Lower leg skin (tissue), 4 donors: ENCODE results near the gene DLST. TPM values are rescaled to one million over a fixed set of nuclear protein-coding genes. Genes with fewer than 3 reads are reported as not detected.

Experiments used
- DNase-seq, 2 donors: peaks; one replicate each; pipeline ENCODE4 v3.0.0-alpha.2; 2019; ENCODE audit warnings: low spot score in 2 of 2
- H3K4me3 ChIP-seq: fragments of 200-600 bp; sonication (generic); 2 replicates; pipeline ENCODE4 v1.5.1; 2017; ENCODE audit warnings: mild to moderate bottlenecking, low read depth; ENCODE audit not compliant: poor library complexity, severe bottlenecking
- CTCF ChIP-seq, 3 donors: fragments of 450-650 bp; IDR thresholded peaks; one replicate each; pipeline ENCODE4 v1.5.1; 2016; ENCODE audit warnings: antibody characterized with exemption in 3 of 3, mild to moderate bottlenecking in 3 of 3, moderate library complexity in 2 of 3
- POLR2A ChIP-seq, 2 donors: fragments of 450-650 bp; IDR thresholded peaks; one replicate each; pipeline ENCODE4 v1.6.1; 2016 to 2017; ENCODE audit warnings: antibody characterized with exemption in 2 of 2, mild to moderate bottlenecking in 1 of 2, moderate library complexity in 1 of 2
- WGBS, 2 donors: methylation state at CpG; one replicate each; pipeline ENCODE4 v1.1.5; 2018; 5-methylcytosine and 5-hydroxymethylcytosine counted together
- intact Hi-C: fragments of 100-400 bp; cut with DNase I; formaldehyde crosslinking; loops from one replicate; pipeline ENCODE4 v1.15.0; 2023; ENCODE audit warnings: low total_unique reads
- total RNA-seq, 4 donors: library from RNA; depleted of rRNA; stranded (reverse); fragments of >200 nt; gene quantifications; one replicate each; pipeline ENCODE4 v1.1.0, GENCODE V29; 2016

The DLST gene
- total RNA-seq, 4 donors from 2014 or later: 65.0 to 126 (median 73.8) TPM

GRCh38 chr14:74882103-74882920, 596 bp downstream of the DLST start:
- intact Hi-C loops: no loop called here
- peak; percentile 45 to 93 for DNase-seq
- TF ChIP-seq POLR2A (IDR thresholded peaks at IDR 0.05) (no peak), CTCF (IDR thresholded peaks at IDR 0.05) (no peak)
- H3K4me3 ChIP-seq: peak overlapping the region; percentile 98
- WGBS, 2 donors: 1% methylated on average over 21 to 35 of the region's 49 CpGs

- no peak overlapping the region for H3K4me3 ChIP-seq
- intact Hi-C loops: no loop called here
- WGBS, 2 donors: 37 to 44% methylated on average over 3 of the region's 3 CpGs
- DNase-seq: no peak
- TF ChIP-seq CTCF (IDR thresholded peaks at IDR 0.05): no peak
Observed at GRCh38 chr14:74886001-74886400, 4.3 kb downstream of the DLST start.

GRCh38 chr14:74888164-74889158, 6.7 kb downstream of the DLST start:
- 52 to 60% methylated on average over 12 of the region's 12 CpGs for WGBS, 2 donors
- TF ChIP-seq POLR2A (IDR thresholded peaks at IDR 0.05) (no peak), CTCF (IDR thresholded peaks at IDR 0.05) (no peak)
- intact Hi-C loops: no loop called here
- no peak for DNase-seq
- H3K4me3 ChIP-seq: no peak overlapping the region

- 93 to 99% methylated on average over 6 of the region's 6 CpGs for WGBS, 2 donors
- TF ChIP-seq CTCF (IDR thresholded peaks at IDR 0.05) (no peak), POLR2A (IDR thresholded peaks at IDR 0.05) (no peak)
- intact Hi-C loops: no loop called here
- no peak for DNase-seq
- no peak overlapping the region for H3K4me3 ChIP-seq
Observed at GRCh38 chr14:74890262-74890661, 8.5 kb downstream of the DLST start.

GRCh38 chr14:74891870-74892269, 10.2 kb downstream of the DLST start:
- 74 to 87% methylated on average over 6 of the region's 6 CpGs for WGBS, 2 donors
- TF ChIP-seq CTCF (IDR thresholded peaks at IDR 0.05): no peak
- no peak for TF ChIP-seq POLR2A (IDR thresholded peaks at IDR 0.05)
- H3K4me3 ChIP-seq: no peak overlapping the region
- intact Hi-C loops: no loop called here
- no peak for DNase-seq
